Nephron progenitor cell (in vitro differentiated cells): Measurements from ENCODE around the gene CRTC3.

Experiments used
- DNase-seq: peaks from one replicate; pipeline ENCODE4 v3.0.0; 2021
- H3K27ac Mint-ChIP-seq: 2 replicates; pipeline ENCODE4 v1.8.0; 2021; ENCODE audit warnings: mild to moderate bottlenecking, moderate library complexity, mixed read lengths
- H3K27me3 Mint-ChIP-seq: 2 replicates; pipeline ENCODE4 v1.8.0; 2021; ENCODE audit warnings: mild to moderate bottlenecking, low read depth, mixed read lengths; ENCODE audit not compliant: poor library complexity
- H3K36me3 Mint-ChIP-seq: 2 replicates; pipeline ENCODE4 v1.8.0; 2021; ENCODE audit warnings: low read depth, mixed read lengths
- H3K4me1 Mint-ChIP-seq: 2 replicates; pipeline ENCODE4 v1.8.0; 2021; ENCODE audit warnings: mixed read lengths
- H3K4me3 Mint-ChIP-seq: 2 replicates; pipeline ENCODE4 v1.8.0; 2021; ENCODE audit warnings: mild to moderate bottlenecking, moderate library complexity, mixed read lengths
- H3K9me3 Mint-ChIP-seq: 2 replicates; pipeline ENCODE4 v1.8.0; 2021; ENCODE audit warnings: mild to moderate bottlenecking, moderate library complexity, mixed read lengths
- TF ChIP-seq, protein P1 (sequence below): fragments of 200-600 bp; sonication (generic); IDR thresholded peaks from 2 replicates; pipeline ENCODE4 v1.5.0; 2021; ENCODE audit warnings: antibody characterized with exemption

The CRTC3 gene

DNA sequence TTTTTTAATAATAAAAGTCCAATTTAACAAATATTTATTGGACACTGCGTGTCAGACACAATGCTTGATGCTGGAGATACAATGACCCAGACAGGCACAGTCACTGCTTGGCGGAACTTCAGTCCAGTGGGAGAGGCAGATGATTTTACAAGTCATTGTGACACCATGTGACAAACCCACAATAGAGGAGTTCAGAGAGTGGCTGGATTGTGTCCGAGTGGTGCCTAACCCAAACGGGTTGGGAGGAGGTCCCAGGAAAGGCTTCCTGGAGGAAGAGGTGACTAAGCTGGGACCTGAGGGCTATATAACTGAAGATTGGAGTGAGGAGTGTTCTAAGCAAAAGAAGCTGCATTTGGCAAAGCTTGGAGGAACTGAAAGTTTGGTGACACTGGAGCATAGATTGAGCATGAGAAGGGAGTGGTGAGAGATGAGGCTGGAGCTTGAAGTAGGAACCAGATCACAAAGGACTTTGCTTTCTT, 41.4 kb downstream of the CRTC3 start:
- Mint-ChIP-seq H3K27ac (no peak overlapping the region), H3K36me3 (peaks cover 28% of the 10 kb centered on the region), H3K9me3 (peaks cover 16% of the 10 kb centered on the region), H3K27me3 (no peaks in the 10 kb centered on the region), H3K4me1 (no peaks in the 10 kb centered on the region), H3K4me3 (no peak overlapping the region)
- TF ChIP-seq, protein P1, sequence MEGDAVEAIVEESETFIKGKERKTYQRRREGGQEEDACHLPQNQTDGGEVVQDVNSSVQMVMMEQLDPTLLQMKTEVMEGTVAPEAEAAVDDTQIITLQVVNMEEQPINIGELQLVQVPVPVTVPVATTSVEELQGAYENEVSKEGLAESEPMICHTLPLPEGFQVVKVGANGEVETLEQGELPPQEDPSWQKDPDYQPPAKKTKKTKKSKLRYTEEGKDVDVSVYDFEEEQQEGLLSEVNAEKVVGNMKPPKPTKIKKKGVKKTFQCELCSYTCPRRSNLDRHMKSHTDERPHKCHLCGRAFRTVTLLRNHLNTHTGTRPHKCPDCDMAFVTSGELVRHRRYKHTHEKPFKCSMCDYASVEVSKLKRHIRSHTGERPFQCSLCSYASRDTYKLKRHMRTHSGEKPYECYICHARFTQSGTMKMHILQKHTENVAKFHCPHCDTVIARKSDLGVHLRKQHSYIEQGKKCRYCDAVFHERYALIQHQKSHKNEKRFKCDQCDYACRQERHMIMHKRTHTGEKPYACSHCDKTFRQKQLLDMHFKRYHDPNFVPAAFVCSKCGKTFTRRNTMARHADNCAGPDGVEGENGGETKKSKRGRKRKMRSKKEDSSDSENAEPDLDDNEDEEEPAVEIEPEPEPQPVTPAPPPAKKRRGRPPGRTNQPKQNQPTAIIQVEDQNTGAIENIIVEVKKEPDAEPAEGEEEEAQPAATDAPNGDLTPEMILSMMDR = no peak
- no peak for DNase-seq

GRCh38 chr15:90572893-90573292, 43.2 kb downstream of the CRTC3 start:
- no peak for DNase-seq
- Mint-ChIP-seq H3K4me1 (peaks cover 11% of the 10 kb centered on the region), H3K9me3 (peaks cover 2% of the 10 kb centered on the region), H3K27me3 (no peaks in the 10 kb centered on the region), H3K4me3 (no peak overlapping the region), H3K27ac (no peak overlapping the region), H3K36me3 (peaks cover 17% of the 10 kb centered on the region)
- TF ChIP-seq, protein P1 = no peak

- TF ChIP-seq, protein P1 = no peak
- H3K4me1 Mint-ChIP-seq = peaks cover 16% of the 10 kb centered on the region
- H3K9me3 Mint-ChIP-seq = no peaks in the 10 kb centered on the region
- no peak for DNase-seq
- H3K27ac Mint-ChIP-seq = peak overlapping the region; percentile 37
- no peak overlapping the region for H3K4me3 Mint-ChIP-seq
- peaks cover 3% of the 10 kb centered on the region for H3K27me3 Mint-ChIP-seq
- peaks cover 15% of the 10 kb centered on the region for H3K36me3 Mint-ChIP-seq
Observed at GRCh38 chr15:90576711-90577389, 47.1 kb downstream of the CRTC3 start.

DNA sequence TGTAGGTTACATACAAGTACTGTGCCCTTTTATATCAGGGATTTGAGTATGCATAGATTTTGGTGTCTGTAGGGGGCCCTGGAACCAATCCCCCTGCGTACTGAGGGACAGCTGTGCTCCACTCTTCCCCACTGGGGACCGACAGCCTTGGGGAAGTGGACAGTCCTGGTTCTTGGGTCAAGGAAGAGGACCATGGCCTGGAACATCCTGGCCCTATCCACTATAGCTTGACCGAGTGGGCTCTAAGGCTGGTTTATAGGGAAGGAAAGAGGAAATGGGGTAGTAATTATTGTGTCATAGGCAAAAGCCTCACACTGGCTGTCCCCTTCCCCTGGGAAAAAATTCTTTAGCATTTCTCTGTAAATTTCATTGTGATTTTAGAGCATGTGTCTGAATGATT, 49.5 kb downstream of the CRTC3 start:
- peaks cover 3% of the 10 kb centered on the region for H3K27me3 Mint-ChIP-seq
- TF ChIP-seq, protein P1 = no peak
- H3K27ac Mint-ChIP-seq = no peak overlapping the region
- H3K4me3 Mint-ChIP-seq = no peak overlapping the region
- H3K9me3 Mint-ChIP-seq = no peaks in the 10 kb centered on the region
- H3K4me1 Mint-ChIP-seq = peaks cover 28% of the 10 kb centered on the region
- peaks cover 4% of the 10 kb centered on the region for H3K36me3 Mint-ChIP-seq
- DNase-seq = no peak

GRCh38 chr15:90580099-90580498, 50.4 kb downstream of the CRTC3 start:
- Mint-ChIP-seq H3K27ac (peak overlapping the region; percentile 44), H3K4me1 (peaks cover 30% of the 10 kb centered on the region), H3K9me3 (no peaks in the 10 kb centered on the region), H3K36me3 (peaks cover 4% of the 10 kb centered on the region), H3K4me3 (no peak overlapping the region), H3K27me3 (peaks cover 3% of the 10 kb centered on the region)
- TF ChIP-seq, protein P1 = no peak
- DNase-seq = no peak

- Mint-ChIP-seq H3K9me3 (no peaks in the 10 kb centered on the region), H3K27ac (peak overlapping the region; percentile 44)
Observed at GRCh38 chr15:90580541-90580940, 50.8 kb downstream of the CRTC3 start.

More at GRCh38 chr15:90580541-90580940, 50.8 kb downstream of the CRTC3 start:
- DNase-seq = no peak
- TF ChIP-seq, protein P1 = no peak
- no peak overlapping the region for H3K4me3 Mint-ChIP-seq
- H3K27me3 Mint-ChIP-seq = peaks cover 3% of the 10 kb centered on the region
- peaks cover 4% of the 10 kb centered on the region for H3K36me3 Mint-ChIP-seq
- peaks cover 30% of the 10 kb centered on the region for H3K4me1 Mint-ChIP-seq
